Measurements from ENCODE around the gene WDR35.

WDR35 gene

GRCh38 chr2:20008703-20009102, 18.8 kb upstream of the WDR35 start:
- DNase-seq: no peak

- DNase-seq: no peak
Measured at GRCh38 chr2:20005891-20006470, 16.1 kb upstream of the WDR35 start.

GRCh38 chr2:20005067-20005627, 15.2 kb upstream of the WDR35 start:
- DNase-seq: no peak

- no peak for DNase-seq
Measured at GRCh38 chr2:20001361-20001863, 11.5 kb upstream of the WDR35 start.

- DNase-seq: no peak
Measured at GRCh38 chr2:19993731-19994130, 3.8 kb upstream of the WDR35 start.

- no peak for DNase-seq
Measured at GRCh38 chr2:19991895-19992294, 2.0 kb upstream of the WDR35 start.

GRCh38 chr2:19990416-19990728, 467 bp upstream of the WDR35 start:
- no peak for DNase-seq

- no peak for DNase-seq
Measured at GRCh38 chr2:19989342-19989666, 601 bp downstream of the WDR35 start.

- DNase-seq: no peak
Measured at GRCh38 chr2:19988600-19988999, 1.3 kb downstream of the WDR35 start.

GRCh38 chr2:19987936-19988335, 2.0 kb downstream of the WDR35 start:
- DNase-seq: no peak

GRCh38 chr2:19982268-19982667, 7.6 kb downstream of the WDR35 start:
- DNase-seq: no peak

GRCh38 chr2:19979932-19980331, 10.0 kb downstream of the WDR35 start:
- DNase-seq: no peak

- no peak for DNase-seq
Measured at GRCh38 chr2:19973466-19973865, 16.4 kb downstream of the WDR35 start.

- DNase-seq: peak; percentile 36
Measured at GRCh38 chr2:19971691-19972090, 18.2 kb downstream of the WDR35 start.

- DNase-seq: no peak
Measured at GRCh38 chr2:19963386-19963785, 26.5 kb downstream of the WDR35 start.

GRCh38 chr2:19955544-19956422, 34.1 kb downstream of the WDR35 start:
- peak; percentile 48 for DNase-seq

- no peak for DNase-seq
Measured at GRCh38 chr2:19949071-19949470, 40.8 kb downstream of the WDR35 start.

GRCh38 chr2:19947184-19947940, 42.5 kb downstream of the WDR35 start:
- DNase-seq: no peak

- no peak for DNase-seq
Measured at GRCh38 chr2:19944205-19944845, 45.6 kb downstream of the WDR35 start.

GRCh38 chr2:19943189-19943588, 46.7 kb downstream of the WDR35 start:
- DNase-seq: no peak

- no peak for DNase-seq
Measured at GRCh38 chr2:19942199-19942598, 47.7 kb downstream of the WDR35 start.

GRCh38 chr2:19937004-19937403, 52.9 kb downstream of the WDR35 start:
- DNase-seq: no peak

- DNase-seq: no peak
Measured at GRCh38 chr2:19936203-19936602, 53.7 kb downstream of the WDR35 start.

Data from GDM1 (cell line).